H1 (cell line): ENCODE measurements around the gene PRR5L. TPM values are rescaled to one million over a fixed set of nuclear protein-coding genes. Genes with fewer than 3 reads are reported as not detected.

Experiments
- CTBP2 ChIP-seq: IDR thresholded peaks from 2 replicates; pipeline ENCODE4 v1.7.0; 2011; ENCODE audit warnings: borderline replicate concordance, mild to moderate bottlenecking, moderate library complexity, mixed read lengths, low read length; ENCODE audit not compliant: insufficient read depth, insufficient read length
- JUN ChIP-seq: IDR thresholded peaks from 2 replicates; pipeline ENCODE4 v1.6.1; 2011; ENCODE audit warnings: low read depth, mild to moderate bottlenecking, improper control_type of control experiment, low read length
- polyA plus RNA-seq, 7 experiments: library from polyadenylated mRNA; depleted of rRNA in 3 of 7; stranded (reverse) in 5 of 7; unstranded in 2 of 7; fragments of >200 nt in 5 of 7; fragments of 200-250 nt in 2 of 7; gene quantifications; 1 replicate in 5 of 7; 2 replicates in 1 of 7; 4 replicates in 1 of 7; pipeline versions ENCODE4 v1.2.1 to v1.2.3, GENCODE V29; 2011 to 2013; ENCODE audit warnings: missing spikeins in 2 of 7, mixed read lengths in 2 of 7
- total RNA-seq: library from RNA; stranded (reverse); fragmentation: NEBNext Ultra II Directional; extraction: Animal tissue kit (Norgen Biotek cat#: 25700); gene quantifications from 2 replicates; pipeline ENCODE4 v1.2.1, GENCODE V29; 2021
- TF ChIP-seq, protein P1 (sequence below): IDR thresholded peaks from 2 replicates; pipeline ENCODE4 v1.6.1; 2012; ENCODE audit warnings: low read length, inconsistent platforms

The PRR5L gene
- total and polyA plus RNA-seq, 2 of the 8 experiments (the other 6 are each of a cell fraction or from before 2014, with no cell fraction given), result 6.6 to 10.1 TPM

GRCh38 chr11:36367806-36368680 is 72.0 kb downstream of the PRR5L start (continued):
- TF ChIP-seq CTBP2 (no peak), JUN (no peak)
- TF ChIP-seq, protein P1, sequence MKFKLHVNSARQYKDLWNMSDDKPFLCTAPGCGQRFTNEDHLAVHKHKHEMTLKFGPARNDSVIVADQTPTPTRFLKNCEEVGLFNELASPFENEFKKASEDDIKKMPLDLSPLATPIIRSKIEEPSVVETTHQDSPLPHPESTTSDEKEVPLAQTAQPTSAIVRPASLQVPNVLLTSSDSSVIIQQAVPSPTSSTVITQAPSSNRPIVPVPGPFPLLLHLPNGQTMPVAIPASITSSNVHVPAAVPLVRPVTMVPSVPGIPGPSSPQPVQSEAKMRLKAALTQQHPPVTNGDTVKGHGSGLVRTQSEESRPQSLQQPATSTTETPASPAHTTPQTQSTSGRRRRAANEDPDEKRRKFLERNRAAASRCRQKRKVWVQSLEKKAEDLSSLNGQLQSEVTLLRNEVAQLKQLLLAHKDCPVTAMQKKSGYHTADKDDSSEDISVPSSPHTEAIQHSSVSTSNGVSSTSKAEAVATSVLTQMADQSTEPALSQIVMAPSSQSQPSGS, result no peak
